Ramos (cell line): Measurements from ENCODE around the gene CDKN2B-AS1.

ENCODE experiments used
- in situ Hi-C: fragments of 300-500 bp; cut with MboI; formaldehyde crosslinking; loops from one replicate; pipeline ENCODE4 v1.14.3; 2022; ENCODE audit warnings: low sequenced_read_pairs; ENCODE audit not compliant: unreplicated experiment

The CDKN2B-AS1 gene

DNA sequence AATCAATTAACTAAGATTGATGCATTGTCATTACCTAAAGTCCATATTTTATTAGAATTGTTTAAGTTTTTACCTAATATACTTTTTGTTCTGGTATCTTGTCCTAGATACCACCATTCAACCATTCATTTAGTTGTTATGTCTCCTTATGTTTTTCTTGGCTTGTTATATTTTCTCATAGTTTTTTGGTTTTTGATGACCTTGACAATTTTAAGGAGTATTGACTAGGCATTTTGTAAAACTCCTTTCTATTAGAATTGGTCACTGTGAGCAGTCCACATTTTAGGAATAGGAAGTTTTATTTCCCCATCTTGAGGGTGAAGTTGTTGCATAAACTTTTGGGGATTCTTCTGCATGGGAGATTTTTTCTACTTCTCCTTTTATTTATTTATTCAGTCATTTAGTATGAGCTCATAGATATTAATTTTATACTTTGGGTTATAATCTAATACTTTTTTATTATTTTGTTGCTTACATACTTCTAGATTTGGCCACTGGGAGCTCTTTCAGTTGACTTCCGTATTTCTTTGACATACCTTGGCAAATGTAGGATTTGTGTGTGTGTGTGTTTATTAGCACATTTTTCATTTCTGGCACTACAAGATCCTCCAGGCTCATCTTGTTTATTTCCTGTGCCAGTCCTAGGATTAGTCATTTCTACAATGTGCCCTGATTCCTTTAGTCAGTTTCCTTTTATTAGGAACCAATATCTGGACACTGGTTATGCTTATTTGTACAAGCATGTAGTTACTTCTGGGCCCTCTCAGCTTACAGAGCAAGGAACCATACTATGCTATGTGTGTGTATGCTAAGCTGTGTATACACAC, 149.4 kb downstream of the CDKN2B-AS1 start:
- in situ Hi-C loops, result no loop called here

DNA sequence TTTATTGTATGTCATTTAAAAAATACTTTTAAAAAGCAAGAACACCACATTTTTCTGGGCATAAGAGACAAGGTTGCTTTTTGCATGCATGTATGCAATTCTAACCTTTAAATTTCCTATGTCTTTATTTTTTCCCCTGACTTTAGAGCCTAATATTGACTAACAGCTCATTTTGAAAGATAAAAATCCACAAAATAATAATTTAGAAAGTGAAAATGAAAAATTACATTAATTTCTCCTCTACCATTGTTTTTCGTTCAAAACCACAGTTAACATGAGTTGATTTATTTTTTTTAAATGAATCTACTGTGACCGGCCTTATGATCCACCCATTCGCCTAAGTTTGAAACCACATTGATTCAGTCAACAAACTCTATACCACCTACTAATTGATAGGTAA, 152.0 kb downstream of the CDKN2B-AS1 start:
- in situ Hi-C loops, result no loop called here

- in situ Hi-C loops, result no loop called here
Observed at GRCh38 chr9:22147813-22148527, 153.4 kb downstream of the CDKN2B-AS1 start.

- in situ Hi-C loops, result no loop called here
Observed at GRCh38 chr9:22148528-22148875, 153.9 kb downstream of the CDKN2B-AS1 start.

GRCh38 chr9:22148876-22149637, 154.5 kb downstream of the CDKN2B-AS1 start:
- in situ Hi-C loops, result no loop called here

DNA sequence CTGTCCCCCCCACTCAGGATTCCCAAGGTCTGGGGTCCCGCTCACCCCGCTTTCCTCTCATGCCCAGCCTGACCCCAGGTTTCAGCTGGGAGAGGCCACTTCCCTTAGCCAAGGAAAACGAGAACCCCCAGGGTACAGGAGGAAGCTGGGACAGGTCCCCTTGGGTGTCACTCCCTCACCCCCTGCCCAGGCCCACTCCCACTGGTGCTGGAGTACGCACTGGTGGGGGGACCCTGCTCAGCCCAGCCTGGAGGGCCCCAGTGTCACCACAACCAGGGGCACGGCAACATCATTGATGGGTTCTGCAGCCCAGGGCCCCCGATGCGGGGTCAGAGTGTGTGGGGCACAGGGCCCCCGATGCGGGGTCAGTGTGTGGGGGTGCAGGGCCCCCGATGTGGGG, 159.5 kb downstream of the CDKN2B-AS1 start:
- in situ Hi-C loops, result no loop called here

DNA sequence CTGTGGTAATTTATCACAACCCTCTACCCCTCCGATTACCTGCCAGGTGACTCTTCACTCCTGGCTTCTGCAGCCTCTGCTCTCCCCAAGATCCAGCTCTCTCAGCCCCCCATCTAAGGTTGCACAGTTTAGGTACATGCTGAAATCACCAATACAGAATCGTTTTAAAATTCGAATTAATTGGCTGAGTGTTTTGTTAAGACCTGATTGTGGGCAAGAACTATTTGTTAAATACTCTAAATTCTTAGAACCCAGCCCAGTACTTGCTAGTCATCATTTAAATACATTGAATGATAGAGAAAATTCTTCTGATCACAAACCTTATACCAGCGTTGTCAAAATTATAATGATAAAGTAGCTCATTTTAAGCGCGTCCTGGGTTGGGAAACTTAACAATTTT, 162.0 kb downstream of the CDKN2B-AS1 start:
- in situ Hi-C loops, result no loop called here

DNA sequence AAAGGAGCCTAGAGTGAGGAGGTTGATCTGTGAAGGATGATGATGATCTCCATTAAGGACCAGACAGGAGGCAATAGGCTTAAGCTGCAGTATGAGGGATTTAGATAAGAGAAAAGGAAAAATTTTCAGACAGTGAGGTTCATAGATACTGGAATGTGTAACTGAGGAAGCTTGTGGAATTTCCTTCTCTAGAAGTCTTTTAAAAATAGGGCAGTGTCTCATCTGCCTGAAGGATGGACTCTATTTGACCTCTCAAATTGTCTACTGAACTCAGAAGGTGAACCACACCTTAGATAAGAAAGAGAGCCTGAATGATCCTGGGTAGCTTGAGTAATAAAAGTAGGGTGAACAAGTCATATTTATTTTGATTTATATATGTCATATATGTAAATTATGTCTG, 162.7 kb downstream of the CDKN2B-AS1 start:
- in situ Hi-C loops, result no loop called here

DNA sequence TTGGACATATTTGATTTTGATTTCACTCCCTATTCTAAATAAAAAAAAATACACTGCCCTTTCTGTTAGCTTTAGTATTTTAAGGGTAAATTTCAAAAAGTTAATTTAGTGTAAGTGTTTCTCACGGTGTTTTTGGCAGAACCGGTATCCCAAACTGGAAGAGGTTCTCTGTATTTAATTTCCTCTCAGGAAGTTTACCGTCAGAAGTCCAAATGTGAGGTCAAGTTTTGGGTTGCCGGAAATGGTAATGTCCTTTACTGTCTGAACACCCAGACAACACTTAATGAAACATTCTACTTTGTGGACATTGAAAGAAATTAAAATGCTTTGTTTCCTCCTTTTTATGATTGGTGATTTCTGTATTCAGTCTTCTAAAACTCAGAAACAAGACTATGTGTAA, 163.2 kb downstream of the CDKN2B-AS1 start:
- in situ Hi-C loops, result no loop called here

DNA sequence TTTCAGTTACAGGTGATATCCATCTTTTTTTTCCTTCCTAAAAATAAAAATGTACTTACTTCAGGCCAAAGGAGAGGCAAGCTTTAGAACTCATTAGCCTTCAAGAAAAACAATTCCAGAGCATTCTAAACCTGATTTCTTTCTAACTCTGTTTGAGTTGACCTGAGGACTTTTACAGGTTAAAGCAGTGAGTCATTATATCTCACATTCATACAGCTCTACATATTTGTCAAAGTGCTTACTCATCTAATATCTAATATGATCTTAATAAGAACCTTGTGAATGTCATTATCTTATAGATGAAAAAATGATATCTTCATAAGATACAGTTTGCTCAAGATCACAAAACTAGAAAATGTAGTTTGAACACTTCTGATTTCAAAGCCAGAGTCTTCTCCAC, 163.7 kb downstream of the CDKN2B-AS1 start:
- in situ Hi-C loops, result no loop called here

DNA sequence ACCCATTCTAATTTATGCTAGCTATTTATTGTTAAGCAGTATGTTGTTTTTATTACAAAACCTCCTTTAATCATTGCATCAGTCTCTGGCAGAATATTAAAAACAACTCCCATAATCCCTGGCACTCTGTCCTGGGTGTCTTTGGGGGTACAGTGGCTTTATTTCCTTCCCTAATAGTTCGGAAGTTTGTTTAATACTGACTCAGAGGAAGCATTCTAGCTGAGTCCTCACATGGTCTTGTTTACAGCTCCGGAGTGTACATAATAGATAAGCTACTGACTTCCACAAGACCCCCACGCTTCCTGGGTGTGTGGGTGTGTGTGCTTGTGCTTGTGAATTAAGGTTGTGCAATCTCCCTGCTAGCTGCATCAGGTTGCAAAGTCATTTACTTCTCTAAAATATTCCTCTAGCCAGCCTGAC, 164.3 kb downstream of the CDKN2B-AS1 start:
- in situ Hi-C loops, result no loop called here

- in situ Hi-C loops, result no loop called here
Observed at GRCh38 chr9:22159586-22159985, 165.0 kb downstream of the CDKN2B-AS1 start.

- in situ Hi-C loops, result no loop called here
Observed at GRCh38 chr9:22160221-22160620, 165.6 kb downstream of the CDKN2B-AS1 start.

- in situ Hi-C loops, result no loop called here
Observed at GRCh38 chr9:22165144-22165543, 170.6 kb downstream of the CDKN2B-AS1 start.

- in situ Hi-C loops, result no loop called here
Observed at GRCh38 chr9:22169243-22169642, 174.7 kb downstream of the CDKN2B-AS1 start.

DNA sequence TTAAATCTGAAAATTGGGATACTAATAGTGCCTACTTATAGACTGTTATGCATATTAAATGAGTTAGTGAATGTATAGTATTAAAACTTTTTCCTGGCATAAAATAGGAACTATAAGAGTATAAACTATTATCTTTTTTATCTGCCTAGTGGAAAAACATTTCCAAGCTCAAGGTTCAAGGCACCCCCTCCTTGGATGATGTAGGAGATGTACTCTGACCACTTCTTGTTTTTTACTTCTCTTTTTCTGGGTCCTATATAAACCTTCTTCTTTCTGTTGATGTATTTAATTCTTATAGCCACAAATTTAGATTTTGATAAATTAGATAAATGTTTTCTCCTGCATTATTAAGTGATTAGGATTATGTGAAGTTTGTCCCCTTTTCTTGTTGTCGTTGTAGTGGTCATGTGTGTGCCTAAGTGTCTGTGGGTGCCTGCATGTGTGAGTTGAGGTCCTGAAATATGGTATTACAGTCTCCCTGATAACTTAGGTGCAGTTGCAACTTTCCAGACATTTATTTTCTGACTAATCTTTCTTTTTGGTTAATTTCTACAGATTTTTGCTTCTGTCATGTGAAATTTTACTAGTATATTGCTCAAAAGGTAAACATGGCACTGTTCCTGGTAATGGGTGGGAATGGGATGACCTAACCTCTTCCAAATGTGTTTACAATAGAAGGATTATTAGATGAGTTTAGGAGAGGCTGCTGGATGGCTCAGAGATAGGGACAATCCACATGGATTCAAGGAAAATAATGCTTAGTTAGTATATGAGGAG, 175.3 kb downstream of the CDKN2B-AS1 start:
- in situ Hi-C loops, result no loop called here
